Dendritic cell treated with granulocyte-macrophage colony-stimulating factor and Interleukin-4, amounts not matched to agents 40 ng/mL and 50 ng/mL, for 4 days (primary cell): ENCODE results near the gene FCN1.

Experiments used
- H3K27ac Mint-ChIP-seq: one replicate; pipeline ENCODE4 v1.8.0; 2022; ENCODE audit warnings: mild to moderate bottlenecking, mixed read lengths
- H3K27me3 Mint-ChIP-seq: one replicate; pipeline ENCODE4 v1.8.0; 2022; ENCODE audit warnings: mild to moderate bottlenecking, mixed read lengths
- H3K36me3 Mint-ChIP-seq: one replicate; pipeline ENCODE4 v1.8.0; 2022; ENCODE audit warnings: low read depth, mixed read lengths
- H3K4me1 Mint-ChIP-seq: one replicate; pipeline ENCODE4 v1.8.0; 2022; ENCODE audit warnings: low read depth, mixed read lengths
- H3K4me3 Mint-ChIP-seq: one replicate; pipeline ENCODE4 v1.8.0; 2022; ENCODE audit warnings: mild to moderate bottlenecking, moderate library complexity, mixed read lengths
- H3K9me3 Mint-ChIP-seq: one replicate; pipeline ENCODE4 v1.8.0; 2022; ENCODE audit warnings: mixed read lengths
- intact Hi-C: fragments of 100-400 bp; cut with micrococcal nuclease; formaldehyde crosslinking; loops from one replicate; pipeline ENCODE4 v1.15.0; 2022

The FCN1 gene

GRCh38 chr9:134937164-134937555, 19.4 kb upstream of the FCN1 start:
- H3K36me3 Mint-ChIP-seq: no peaks in the 10 kb centered on the region
- H3K9me3 Mint-ChIP-seq: no peaks in the 10 kb centered on the region
- H3K4me1 Mint-ChIP-seq: peaks cover 77% of the 10 kb centered on the region
- no peak overlapping the region for H3K4me3 Mint-ChIP-seq
- intact Hi-C loops: no loop called here
- peaks cover 48% of the 10 kb centered on the region for H3K27me3 Mint-ChIP-seq
- peak overlapping the region; percentile 79 for H3K27ac Mint-ChIP-seq

- peak overlapping the region; percentile 4 for H3K4me3 Mint-ChIP-seq
- peaks cover 83% of the 10 kb centered on the region for H3K4me1 Mint-ChIP-seq
Measured at GRCh38 chr9:134936346-134937163, 18.8 kb upstream of the FCN1 start.

GRCh38 chr9:134935701-134936345, 18.1 kb upstream of the FCN1 start:
- H3K27me3 Mint-ChIP-seq: peaks cover 46% of the 10 kb centered on the region
- H3K36me3 Mint-ChIP-seq: no peaks in the 10 kb centered on the region
- H3K27ac Mint-ChIP-seq: peak overlapping the region; percentile 79
- no peaks in the 10 kb centered on the region for H3K9me3 Mint-ChIP-seq
- H3K4me3 Mint-ChIP-seq: peak overlapping the region; percentile 4
- intact Hi-C loops: no loop called here
- peaks cover 91% of the 10 kb centered on the region for H3K4me1 Mint-ChIP-seq

More at GRCh38 chr9:134936346-134937163, 18.8 kb upstream of the FCN1 start:
- H3K9me3 Mint-ChIP-seq: no peaks in the 10 kb centered on the region
- peaks cover 48% of the 10 kb centered on the region for H3K27me3 Mint-ChIP-seq
- intact Hi-C loops: no loop called here
- H3K27ac Mint-ChIP-seq: peak overlapping the region; percentile 79
- H3K36me3 Mint-ChIP-seq: no peaks in the 10 kb centered on the region

GRCh38 chr9:134935056-134935640, 17.4 kb upstream of the FCN1 start:
- H3K4me3 Mint-ChIP-seq: no peak overlapping the region
- intact Hi-C loops: no loop called here

GRCh38 chr9:134933076-134933659, 15.5 kb upstream of the FCN1 start:
- H3K4me3 Mint-ChIP-seq: no peak overlapping the region
- peaks cover 32% of the 10 kb centered on the region for H3K27me3 Mint-ChIP-seq
- intact Hi-C loops: no loop called here
- H3K36me3 Mint-ChIP-seq: no peaks in the 10 kb centered on the region
- peak overlapping the region; percentile 33 for H3K27ac Mint-ChIP-seq
- H3K9me3 Mint-ChIP-seq: no peaks in the 10 kb centered on the region
- H3K4me1 Mint-ChIP-seq: peaks cover 93% of the 10 kb centered on the region

More at GRCh38 chr9:134935056-134935640, 17.4 kb upstream of the FCN1 start:
- H3K36me3 Mint-ChIP-seq: no peaks in the 10 kb centered on the region
- H3K4me1 Mint-ChIP-seq: peaks cover 91% of the 10 kb centered on the region
- H3K9me3 Mint-ChIP-seq: no peaks in the 10 kb centered on the region
- peaks cover 43% of the 10 kb centered on the region for H3K27me3 Mint-ChIP-seq
- H3K27ac Mint-ChIP-seq: peak overlapping the region; percentile 47

- Mint-ChIP-seq H3K36me3 (no peaks in the 10 kb centered on the region), H3K27ac (peak overlapping the region; percentile 33), H3K27me3 (peaks cover 31% of the 10 kb centered on the region), H3K4me3 (no peak overlapping the region), H3K4me1 (peaks cover 93% of the 10 kb centered on the region), H3K9me3 (no peaks in the 10 kb centered on the region)
- intact Hi-C loops: no loop called here
Measured at GRCh38 chr9:134932606-134933005, 14.9 kb upstream of the FCN1 start.

GRCh38 chr9:134932171-134932570, 14.5 kb upstream of the FCN1 start:
- intact Hi-C loops: no loop called here
- peak overlapping the region; percentile 25 for H3K27ac Mint-ChIP-seq
- no peaks in the 10 kb centered on the region for H3K36me3 Mint-ChIP-seq
- no peak overlapping the region for H3K4me3 Mint-ChIP-seq
- H3K4me1 Mint-ChIP-seq: peaks cover 89% of the 10 kb centered on the region
- H3K27me3 Mint-ChIP-seq: peaks cover 31% of the 10 kb centered on the region
- H3K9me3 Mint-ChIP-seq: no peaks in the 10 kb centered on the region

- H3K36me3 Mint-ChIP-seq: no peaks in the 10 kb centered on the region
- no peak overlapping the region for H3K4me3 Mint-ChIP-seq
- peaks cover 91% of the 10 kb centered on the region for H3K4me1 Mint-ChIP-seq
- intact Hi-C loops: no loop called here
- H3K27me3 Mint-ChIP-seq: peaks cover 34% of the 10 kb centered on the region
- no peaks in the 10 kb centered on the region for H3K9me3 Mint-ChIP-seq
- H3K27ac Mint-ChIP-seq: no peak overlapping the region
Measured at GRCh38 chr9:134930398-134930797, 12.7 kb upstream of the FCN1 start.

GRCh38 chr9:134929193-134930158, 11.8 kb upstream of the FCN1 start:
- Mint-ChIP-seq H3K9me3 (no peaks in the 10 kb centered on the region), H3K4me1 (peaks cover 93% of the 10 kb centered on the region), H3K27me3 (peaks cover 30% of the 10 kb centered on the region), H3K4me3 (peak overlapping the region; percentile 55), H3K36me3 (no peaks in the 10 kb centered on the region), H3K27ac (peak overlapping the region; percentile 84)
- intact Hi-C loops: no loop called here

- peak overlapping the region; percentile 84 for H3K27ac Mint-ChIP-seq
- peak overlapping the region; percentile 55 for H3K4me3 Mint-ChIP-seq
- no peaks in the 10 kb centered on the region for H3K36me3 Mint-ChIP-seq
- no peaks in the 10 kb centered on the region for H3K9me3 Mint-ChIP-seq
- intact Hi-C loops: no loop called here
- peaks cover 93% of the 10 kb centered on the region for H3K4me1 Mint-ChIP-seq
- peaks cover 27% of the 10 kb centered on the region for H3K27me3 Mint-ChIP-seq
Measured at GRCh38 chr9:134928436-134929192, 10.9 kb upstream of the FCN1 start.

- Mint-ChIP-seq H3K4me1 (peaks cover 88% of the 10 kb centered on the region), H3K36me3 (no peaks in the 10 kb centered on the region), H3K9me3 (no peaks in the 10 kb centered on the region), H3K4me3 (no peak overlapping the region), H3K27me3 (peaks cover 6% of the 10 kb centered on the region), H3K27ac (peak overlapping the region; percentile 4)
- intact Hi-C loops: no loop called here
Measured at GRCh38 chr9:134925011-134925511, 7.3 kb upstream of the FCN1 start.

GRCh38 chr9:134923466-134923865, 5.8 kb upstream of the FCN1 start:
- Mint-ChIP-seq H3K4me3 (no peak overlapping the region), H3K27me3 (peaks cover 6% of the 10 kb centered on the region), H3K36me3 (no peaks in the 10 kb centered on the region), H3K9me3 (no peaks in the 10 kb centered on the region), H3K27ac (peak overlapping the region; percentile 83), H3K4me1 (peaks cover 86% of the 10 kb centered on the region)
- intact Hi-C loops: no loop called here
